Raji (cell line): ENCODE measurements around the gene ATP1A2.

Source experiments
- POLR2A ChIP-seq: IDR thresholded peaks from 2 replicates; pipeline ENCODE4 v1.6.1; 2011; ENCODE audit warnings: low read depth, low read length, control low read depth; ENCODE audit not compliant: insufficient read depth

ATP1A2 gene

DNA sequence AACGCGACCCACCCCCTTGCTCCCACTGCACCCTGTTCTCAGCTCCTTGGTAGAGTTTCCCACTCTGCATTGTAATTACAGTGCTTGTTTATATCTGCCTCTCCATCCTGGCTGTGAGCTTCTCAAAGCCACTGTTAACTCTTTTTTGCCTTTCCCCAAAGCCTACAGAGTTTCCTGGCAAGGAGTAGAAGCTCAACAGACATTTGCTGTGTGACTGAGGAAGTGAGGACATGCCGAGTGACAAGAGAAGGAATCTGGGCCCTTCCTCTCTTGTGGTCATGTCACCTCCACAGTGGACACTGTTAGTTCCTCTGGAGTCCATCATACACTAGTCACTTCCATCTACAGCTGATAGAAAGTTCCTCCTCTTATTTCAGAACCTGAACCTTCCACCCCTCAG, 11.1 kb upstream of the ATP1A2 start:
- no peak for TF ChIP-seq POLR2A

DNA sequence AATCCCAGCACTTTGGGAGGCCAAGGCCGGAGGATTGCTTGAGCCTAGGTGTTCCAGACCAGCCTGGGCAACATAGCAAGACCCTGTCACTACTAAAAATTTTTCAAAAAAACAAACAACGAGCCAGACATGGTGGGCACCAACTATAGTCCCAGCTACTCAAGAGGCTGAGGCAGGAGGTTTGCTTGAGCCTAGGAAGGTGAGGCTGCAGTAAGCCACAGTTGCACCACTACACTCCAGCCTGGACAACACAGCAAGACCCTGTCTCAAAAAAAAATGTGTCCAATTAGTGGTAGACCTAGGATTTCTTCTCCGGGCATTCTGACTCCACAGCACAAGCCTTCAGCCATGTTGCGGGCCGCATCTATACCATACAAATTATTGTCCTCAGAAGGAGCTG, 10.4 kb upstream of the ATP1A2 start:
- no peak for TF ChIP-seq POLR2A

DNA sequence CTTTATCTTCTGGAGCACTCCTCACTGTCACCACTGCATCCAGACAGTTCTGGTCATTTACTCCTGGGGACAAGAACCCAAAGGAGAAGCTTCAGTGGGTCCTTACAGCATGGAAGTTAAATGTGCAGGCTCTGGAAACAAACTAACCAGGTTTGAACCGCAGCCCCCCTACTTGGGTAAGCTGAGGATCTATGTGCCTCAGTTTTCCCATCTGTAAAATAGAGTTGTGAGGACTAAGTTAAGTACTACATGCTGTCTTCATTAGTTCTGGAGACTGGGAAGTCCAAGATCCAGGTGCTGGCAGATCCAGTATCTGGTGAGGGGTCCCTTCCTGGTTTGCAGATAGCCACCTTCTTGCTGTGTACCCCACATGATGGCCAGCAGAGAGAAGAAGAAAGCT, 8.0 kb upstream of the ATP1A2 start:
- TF ChIP-seq POLR2A = no peak

- TF ChIP-seq POLR2A = no peak
Measured at GRCh38 chr1:160108888-160109662, 6.5 kb upstream of the ATP1A2 start.

- no peak for TF ChIP-seq POLR2A
Measured at GRCh38 chr1:160109686-160110085, 5.9 kb upstream of the ATP1A2 start.

DNA sequence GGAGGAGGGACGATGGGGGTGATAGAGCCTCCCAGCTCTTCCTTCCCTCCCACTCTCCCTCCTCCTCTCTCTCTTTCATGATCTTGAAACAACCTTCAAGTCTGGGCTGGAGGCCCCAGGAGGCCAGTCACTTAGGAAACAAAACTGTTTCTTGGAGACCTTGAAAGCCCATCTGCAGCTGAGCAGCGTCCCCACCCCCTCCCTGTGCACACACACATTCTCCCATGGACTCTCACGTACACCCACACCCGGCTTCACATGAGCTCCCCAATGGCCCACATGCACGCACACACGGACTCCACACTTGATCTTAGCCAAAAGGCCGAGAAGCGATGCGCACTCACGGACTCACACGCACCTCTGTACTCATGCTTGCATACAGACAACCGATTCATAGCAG, 3.2 kb upstream of the ATP1A2 start:
- TF ChIP-seq POLR2A = no peak

DNA sequence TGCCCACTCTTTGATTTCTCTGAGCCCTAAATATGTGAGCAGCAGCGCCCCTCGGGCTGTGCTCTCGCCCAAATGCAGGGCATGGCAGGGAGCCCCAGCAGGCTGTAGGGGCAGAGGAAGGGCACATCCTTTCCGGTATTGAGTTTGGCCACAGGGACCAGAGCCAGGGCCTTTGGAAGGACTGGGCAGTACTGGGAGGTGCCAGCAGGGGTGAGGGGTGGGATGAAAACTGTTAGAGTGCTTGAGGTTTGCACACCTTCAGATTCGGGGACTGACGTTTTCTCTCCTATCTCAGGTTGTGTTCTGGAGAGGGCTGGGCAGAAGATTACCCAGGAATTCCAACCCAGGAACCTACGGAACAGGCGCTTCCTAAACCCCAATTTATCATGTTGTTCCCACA, 2.2 kb upstream of the ATP1A2 start:
- no peak for TF ChIP-seq POLR2A

- TF ChIP-seq POLR2A = no peak
Measured at GRCh38 chr1:160114085-160114484, 1.5 kb upstream of the ATP1A2 start.

DNA sequence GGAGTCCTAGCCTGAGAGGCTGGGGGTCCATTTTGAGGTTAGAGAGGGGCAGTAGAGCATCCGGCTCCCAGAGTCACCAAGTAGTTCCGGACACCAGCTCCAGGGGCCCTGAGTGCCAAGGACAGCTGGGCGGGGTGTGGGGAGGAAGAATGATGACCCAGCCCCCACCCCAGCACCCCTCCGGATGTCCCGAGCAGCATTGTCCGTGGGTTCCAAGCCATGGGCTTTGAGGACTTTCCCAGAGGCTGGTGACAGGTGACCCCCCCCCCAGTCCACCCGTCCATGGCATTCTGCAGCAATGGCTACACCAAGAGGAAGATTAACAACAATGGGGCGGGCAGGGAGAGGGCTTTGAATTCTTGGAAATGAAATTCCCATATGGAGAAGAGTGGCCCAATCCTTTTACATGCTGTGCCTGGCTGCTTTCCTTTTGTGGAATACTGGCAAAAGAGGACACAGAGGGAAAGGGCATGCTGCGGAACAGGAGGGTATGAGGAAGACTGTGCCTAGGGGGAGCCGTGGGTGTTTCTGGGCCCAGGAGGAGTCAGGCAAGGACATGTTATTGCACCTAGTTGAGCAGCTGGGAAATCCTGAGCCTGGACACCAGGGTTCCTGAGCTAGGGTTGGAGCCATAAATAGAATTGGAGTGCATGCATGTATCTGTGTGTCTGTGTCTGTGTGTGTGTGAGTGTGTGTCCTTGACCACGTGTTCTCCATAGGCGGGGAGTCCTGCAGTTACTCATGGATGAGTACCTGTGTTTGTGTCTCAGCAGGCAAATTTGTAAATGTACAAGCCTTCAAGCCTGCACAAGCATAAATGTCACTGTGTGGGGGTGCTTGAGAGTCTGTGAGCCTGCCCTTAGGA, 956 bp downstream of the ATP1A2 start:
- TF ChIP-seq POLR2A = no peak

DNA sequence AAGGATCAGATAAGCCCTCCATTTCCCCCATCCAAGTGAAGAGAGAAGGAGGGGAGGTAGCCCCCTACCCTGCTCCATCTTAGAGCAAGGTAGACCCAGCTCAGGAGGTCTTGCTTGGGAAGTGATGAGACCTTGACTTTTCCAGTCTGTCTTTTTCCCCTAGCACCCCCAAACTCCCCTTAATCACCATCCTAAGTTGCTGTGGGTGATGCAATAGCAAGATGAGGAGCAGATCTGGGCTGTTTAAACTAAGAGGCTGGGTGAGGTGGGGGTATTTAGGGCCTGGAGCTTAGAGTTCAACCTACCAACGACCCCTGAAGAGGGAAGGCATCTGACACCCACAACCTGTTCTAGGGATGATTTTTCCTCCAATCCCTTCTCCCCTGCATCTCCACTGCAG, 1.7 kb downstream of the ATP1A2 start:
- no peak for TF ChIP-seq POLR2A

GRCh38 chr1:160117709-160118183, 2.2 kb downstream of the ATP1A2 start:
- no peak for TF ChIP-seq POLR2A

DNA sequence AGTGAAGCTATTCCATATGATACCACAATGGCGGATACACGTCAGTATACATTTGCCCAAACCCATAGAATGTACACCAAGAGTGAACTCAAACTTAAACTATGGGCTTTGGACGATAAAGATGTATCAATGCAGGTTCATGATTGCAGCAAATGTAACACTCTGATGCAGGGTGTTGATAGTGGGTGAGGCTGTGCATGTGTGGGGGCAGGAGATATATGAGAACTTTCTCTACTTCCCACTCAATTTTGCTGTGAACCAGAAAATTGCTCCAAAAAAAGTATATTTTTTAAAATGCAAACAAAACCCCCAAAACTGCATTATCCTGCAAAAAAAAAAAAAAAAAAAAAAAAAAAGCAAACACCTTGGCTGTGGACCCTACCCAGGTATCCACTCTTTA, 3.4 kb downstream of the ATP1A2 start:
- no peak for TF ChIP-seq POLR2A

DNA sequence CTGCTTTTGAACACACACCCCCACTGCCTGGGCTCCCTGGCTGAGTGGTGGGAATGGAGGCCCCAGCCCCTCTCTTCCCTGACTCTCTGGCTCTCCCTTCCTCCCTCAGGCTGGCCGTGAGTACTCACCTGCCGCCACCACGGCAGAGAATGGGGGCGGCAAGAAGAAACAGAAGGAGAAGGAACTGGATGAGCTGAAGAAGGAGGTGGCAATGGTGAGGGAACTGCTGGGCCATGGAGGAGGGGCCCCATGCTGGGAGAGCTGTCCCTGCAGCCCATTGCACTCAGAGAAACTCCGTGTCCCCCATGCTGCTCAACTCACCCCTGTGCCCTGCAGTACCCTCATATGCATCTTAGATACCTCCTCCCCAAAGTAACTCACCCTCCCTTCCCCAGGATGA, 5.2 kb downstream of the ATP1A2 start:
- TF ChIP-seq POLR2A = no peak

DNA sequence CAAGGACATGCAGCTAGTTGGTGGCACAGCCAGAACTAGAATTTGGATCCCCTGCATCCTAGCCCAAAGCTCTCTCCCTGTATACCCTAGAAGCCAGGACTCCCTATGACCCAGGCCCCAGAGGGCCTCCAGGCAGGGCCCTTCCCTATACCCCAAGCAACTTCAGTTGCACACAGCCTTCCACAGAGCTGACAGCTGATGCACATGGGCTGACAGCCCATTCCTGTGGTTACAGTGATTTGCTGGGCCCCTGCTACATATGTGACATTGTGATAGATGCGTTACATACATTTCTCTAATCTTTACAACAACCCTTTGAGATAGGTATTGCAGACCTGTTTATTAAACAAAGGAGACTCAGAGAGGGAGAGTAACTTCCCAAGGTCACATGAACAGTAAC, 5.8 kb downstream of the ATP1A2 start:
- TF ChIP-seq POLR2A = no peak

DNA sequence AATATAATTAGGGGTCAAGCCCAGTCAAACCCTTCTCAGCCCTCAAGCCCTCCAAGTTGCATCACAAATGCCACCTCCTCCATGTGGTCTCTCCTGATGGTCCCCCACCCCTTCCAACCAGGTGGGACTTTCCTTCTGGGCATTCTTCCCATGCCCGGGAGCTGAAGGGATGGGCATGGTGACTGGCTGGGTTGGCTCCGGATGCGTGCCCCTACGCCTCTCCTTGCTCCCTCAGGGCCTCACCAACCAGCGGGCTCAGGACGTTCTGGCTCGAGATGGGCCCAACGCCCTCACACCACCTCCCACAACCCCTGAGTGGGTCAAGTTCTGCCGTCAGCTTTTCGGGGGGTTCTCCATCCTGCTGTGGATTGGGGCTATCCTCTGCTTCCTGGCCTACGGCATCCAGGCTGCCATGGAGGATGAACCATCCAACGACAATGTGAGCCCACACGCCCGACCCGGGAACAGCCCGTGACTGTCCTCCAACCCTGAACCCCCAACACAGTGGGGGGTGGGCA, 7.5 kb downstream of the ATP1A2 start:
- no peak for TF ChIP-seq POLR2A

DNA sequence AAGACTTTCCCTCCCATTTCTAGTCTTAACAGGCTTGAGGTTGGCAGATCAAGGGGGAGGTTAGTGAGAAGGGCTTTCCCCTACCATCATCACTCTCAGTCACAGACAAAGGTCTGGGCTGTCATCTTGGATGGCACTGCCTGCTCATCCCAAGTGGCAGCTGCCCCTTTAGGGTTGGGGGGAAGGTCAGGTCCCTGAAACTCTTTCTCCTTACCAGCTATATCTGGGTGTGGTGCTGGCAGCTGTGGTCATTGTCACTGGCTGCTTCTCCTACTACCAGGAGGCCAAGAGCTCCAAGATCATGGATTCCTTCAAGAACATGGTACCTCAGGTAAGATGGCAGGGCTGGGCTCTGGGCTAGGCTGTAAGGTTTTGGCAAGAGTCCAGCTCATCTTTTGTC, 8.2 kb downstream of the ATP1A2 start:
- no peak for TF ChIP-seq POLR2A
